K562 (cell line): ENCODE measurements around the gene B3GALT6. TPM values are rescaled to one million over a fixed set of nuclear protein-coding genes. Genes with fewer than 3 reads are reported as not detected.

Source experiments
- ATAC-seq: fragments of 200-7000 bp; cut with Tn5 transposase; 3 replicates; pipeline ENCODE4 v1.9.1; 2020; ENCODE audit warnings: moderate library complexity
- BruUV-seq: library from RNA; stranded (reverse); fragments of 400-500 nt; replicated peaks from 2 replicates; lab custom pipeline; 2021; lab: Mats Ljungman, UMichigan
- CTCF ChIA-PET: fragments of 300-600 bp; formaldehyde crosslinking; extraction: SDS; loops from one replicate; lab custom pipeline; 2021; ENCODE audit warnings: low intra/inter-chr PET ratio; lab: Yijun Ruan, JAX
- POLR2A ChIA-PET: fragments of 300-600, 350-650 bp; sonication (Branson Sonifier 250); formaldehyde crosslinking; extraction: SDS; loops from one replicate; lab custom pipeline; 2021; ENCODE audit warnings: antibody characterized with exemption, inconsistent platforms; lab: Yijun Ruan, JAX
- DNase-seq, 4 experiments: peaks; one replicate each; pipeline versions ENCODE4 v3.0.0 to v3.0.0-alpha.2; 2011 to 2018; ENCODE audit warnings: low spot score in 3 of 4, mixed read lengths in 3 of 4; ENCODE audit errors: extremely low read depth in 1 of 4
- FAIRE-seq: peaks from 2 replicates; lab custom pipeline; 2011; peaks lifted over from hg19 to GRCh38; lab: Jason Lieb, UNC
- H2AFZ ChIP-seq: 2 replicates; pipeline ENCODE4 v1.6.0; 2011; ENCODE audit warnings: low read depth, low read length, control low read depth, inconsistent platforms
- H3K27ac ChIP-seq: fragments of 200-600 bp; 3 replicates; pipeline ENCODE4 v1.8.0; 2011; ENCODE audit warnings: low read depth, mild to moderate bottlenecking, control low read depth, inconsistent platforms, low read length, moderate library complexity, mixed read lengths; ENCODE audit errors: extremely low read depth
- H3K27me3 ChIP-seq, 2 experiments: fragments of 300-600 bp in 1 of 2; 2 replicates in 1 of 2; 3 replicates in 1 of 2; pipeline versions ENCODE4 v1.6.0 to v1.8.0; 2011; ENCODE audit warnings: inconsistent platforms in 2 of 2, low read length in 2 of 2, mild to moderate bottlenecking in 1 of 2, mixed read lengths in 1 of 2, moderate library complexity in 1 of 2; ENCODE audit not compliant: control insufficient read depth in 2 of 2, insufficient read depth in 2 of 2
- H3K36me3 ChIP-seq: fragments of 300-600 bp; 3 replicates; pipeline ENCODE4 v1.8.0; 2011; ENCODE audit warnings: mild to moderate bottlenecking, low read length, inconsistent platforms; ENCODE audit not compliant: control insufficient read depth, insufficient read depth
- H3K4me1 ChIP-seq, 2 experiments: fragments of 200-600 bp in 1 of 2; replicated peaks in 1 of 2; 2 replicates in 1 of 2; 3 replicates in 1 of 2; pipeline versions ENCODE4 v1.5.1 to v1.8.0; 2011; ENCODE audit warnings: inconsistent platforms in 2 of 2, low read length in 2 of 2, mild to moderate bottlenecking in 1 of 2, mixed read lengths in 1 of 2, moderate library complexity in 1 of 2; ENCODE audit not compliant: control insufficient read depth in 2 of 2, insufficient read depth in 2 of 2
- H3K4me2 ChIP-seq: 2 replicates; pipeline ENCODE4 v1.6.1; 2011; ENCODE audit warnings: low read length, control low read depth, inconsistent platforms, mixed read lengths; ENCODE audit not compliant: insufficient read depth
- H3K4me3 ChIP-seq: fragments of 200-600 bp; sonication (generic), shearing (Covaris generic); 2 replicates; pipeline ENCODE4 v1.5.1; 2016; ENCODE audit warnings: control low read depth, inconsistent platforms
- H3K79me2 ChIP-seq: fragments of 200-600 bp; 3 replicates; pipeline ENCODE4 v1.8.0; 2011; ENCODE audit warnings: low read length, inconsistent platforms; ENCODE audit not compliant: control insufficient read depth, insufficient read depth
- H3K9ac ChIP-seq, 2 experiments: 2 replicates each; pipeline versions ENCODE4 v1.6.0 to v1.6.1; 2011; ENCODE audit warnings: low read depth in 2 of 2, low read length in 2 of 2, control low read depth in 1 of 2, inconsistent platforms in 1 of 2, mild to moderate bottlenecking in 1 of 2, mixed read lengths in 1 of 2; ENCODE audit not compliant: insufficient read depth in 1 of 2
- H3K9me1 ChIP-seq: one replicate; pipeline ENCODE4 v1.6.0; 2011; ENCODE audit warnings: inconsistent platforms, mild to moderate bottlenecking, low read length, moderate library complexity; ENCODE audit not compliant: control insufficient read depth, insufficient read depth
- H3K9me3 ChIP-seq: replicated peaks from 2 replicates; pipeline ENCODE4 v1.5.1; 2011; ENCODE audit warnings: low read depth, low read length, inconsistent platforms; ENCODE audit not compliant: control insufficient read depth, insufficient read depth
- H4K20me1 ChIP-seq: replicated peaks from 2 replicates; pipeline ENCODE4 v1.6.1; 2011; ENCODE audit warnings: low read length, inconsistent platforms, mixed read lengths; ENCODE audit not compliant: control insufficient read depth, insufficient read depth
- EGR1 ChIP-seq: fragments of 450-650 bp; conservative IDR thresholded peaks from 2 replicates; pipeline ENCODE4 v1.6.1; 2017; ENCODE audit warnings: mild to moderate bottlenecking
- EP400 ChIP-seq: fragments of 450-650 bp; IDR thresholded peaks from 2 replicates; pipeline ENCODE4 v1.6.1; 2017; ENCODE audit warnings: antibody characterized with exemption, mild to moderate bottlenecking, moderate library complexity
- FIP1L1 ChIP-seq: fragments of 200-400 bp; formaldehyde crosslinking; IDR thresholded peaks from 2 replicates; pipeline ENCODE4 v1.6.1; 2018; ENCODE audit warnings: mild to moderate bottlenecking, low read depth, low read length; ENCODE audit not compliant: poor library complexity, severe bottlenecking
- KDM1A ChIP-seq, 2 experiments: fragments of 450-650 bp; IDR thresholded peaks; 2 replicates each; pipeline ENCODE4 v1.6.1; 2016; ENCODE audit warnings: mild to moderate bottlenecking in 2 of 2
- PHF8 ChIP-seq: fragments of 200-600 bp; sonication (generic); IDR thresholded peaks from 2 replicates; pipeline ENCODE4 v1.6.1; 2012; ENCODE audit warnings: mixed run types, mild to moderate bottlenecking, inconsistent platforms, low read length, moderate library complexity, borderline replicate concordance
- RERE ChIP-seq: sonication (generic); formaldehyde crosslinking; IDR thresholded peaks from 2 replicates; pipeline ENCODE4 v1.8.0; 2023; ENCODE audit warnings: missing genetic modification reagents, mild to moderate bottlenecking, borderline replicate concordance
- ZBTB7A ChIP-seq: IDR thresholded peaks from 2 replicates; pipeline ENCODE4 v1.6.1; 2011; ENCODE audit warnings: low read depth, mild to moderate bottlenecking, low read length, moderate library complexity, borderline replicate concordance; ENCODE audit not compliant: control insufficient read depth
- ZFP36 ChIP-seq: fragments of 150-350 bp; IDR thresholded peaks from 2 replicates; pipeline ENCODE4 v1.6.1; 2018; ENCODE audit warnings: low read length, low read depth; ENCODE audit not compliant: partially characterized antibody
- WGBS: fragments of 100-300 bp; shearing (Covaris generic); methylation state at CpG from one replicate; pipeline ENCODE4 v1.1.6; 2016; ENCODE audit warnings: low coverage, mixed read lengths; ENCODE audit not compliant: insufficient coverage; ENCODE audit errors: missing lambda C conversion rate; 5-methylcytosine and 5-hydroxymethylcytosine counted together
- in situ Hi-C: fragments of 300-500 bp; cut with MboI; formaldehyde crosslinking; loops from 4 replicates; pipeline ENCODE4 v1.15.0; 2018; ENCODE audit warnings: inconsistent platforms, mixed read lengths
- intact Hi-C: fragments of 100-400 bp; cut with micrococcal nuclease; formaldehyde crosslinking; loops from 2 replicates; pipeline ENCODE4 v1.14.2; 2022
- polyA plus RNA-seq, 8 experiments: library from polyadenylated mRNA; depleted of rRNA in 4 of 8; stranded (reverse) in 5 of 8; unstranded in 3 of 8; fragments of >200 nt; fragmentation: Nextera tagmentation in 2 of 8; fragmentation: Illumina TruSeq in 1 of 8; extraction: Ambion mirVana in 2 of 8; extraction: Trizol in 1 of 8; gene quantifications; 2 replicates each; pipeline versions ENCODE4 v1.2.1 to v1.2.3, GENCODE V29; 2011 to 2014; ENCODE audit warnings: inconsistent platforms in 1 of 8, missing spikeins in 1 of 8
- total RNA-seq, 7 experiments: library from RNA; depleted of rRNA in 6 of 7; stranded (reverse); fragments of >200 nt in 6 of 7; fragmentation: Illumina TruSeq in 2 of 7; extraction: Trizol in 2 of 7; gene quantifications; 2 replicates each; pipeline versions ENCODE4 v1.2.1 to v1.2.3, GENCODE V29; 2011 to 2021; ENCODE audit warnings: low replicate concordance in 1 of 7
- TF ChIP-seq, protein P1 (sequence below), 3 experiments: IDR thresholded peaks in 2 of 3; conservative IDR thresholded peaks in 1 of 3; 2 replicates each; pipeline ENCODE4 v1.5.1; 2011 to 2012; ENCODE audit warnings: low read length in 3 of 3, mild to moderate bottlenecking in 3 of 3, control low read depth in 2 of 3, improper control_type of control experiment in 1 of 3, inconsistent platforms in 1 of 3, low read depth in 1 of 3, mixed read lengths in 1 of 3, moderate library complexity in 1 of 3; ENCODE audit not compliant: insufficient read depth in 2 of 3
- TF ChIP-seq, protein P2 (sequence below): fragments of 450-650 bp; formaldehyde crosslinking; IDR thresholded peaks from 2 replicates; pipeline ENCODE4 v1.4.0; 2022; ENCODE audit warnings: mild to moderate bottlenecking, moderate library complexity

Gene B3GALT6
- total and polyA plus RNA-seq, 9 of the 15 experiments (the other 6 are each of a cell fraction or from before 2014, with no cell fraction given) = 0.68 to 29.8 (median 9.9) TPM

DNA sequence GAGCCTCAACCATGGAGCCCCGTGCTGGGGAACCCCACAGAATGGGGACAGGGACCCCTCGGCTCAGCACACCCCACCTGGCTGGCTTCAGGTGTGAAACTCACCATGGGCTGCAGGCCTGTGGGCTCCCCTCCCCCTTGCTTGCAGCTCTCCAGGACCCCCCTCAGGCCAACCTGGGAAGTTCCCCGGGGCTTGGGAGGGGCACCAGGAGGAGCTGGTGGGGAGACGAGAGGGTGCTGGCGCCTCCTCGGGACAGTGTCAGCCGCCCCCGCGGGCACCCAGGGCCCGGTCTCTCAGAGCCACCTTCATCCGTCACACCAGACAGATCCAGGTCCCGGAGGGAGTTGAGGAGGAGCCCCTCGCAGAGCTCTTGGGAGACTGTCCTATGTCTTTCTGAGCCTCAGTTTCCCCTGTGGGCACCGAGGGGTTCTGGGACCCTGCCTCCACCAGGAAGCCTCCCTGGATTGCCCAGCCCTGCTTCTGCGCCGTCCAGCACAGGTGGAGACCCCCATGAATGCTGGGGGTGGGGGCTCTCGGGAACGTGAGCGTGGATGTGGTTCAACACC is 25.0 kb upstream of the B3GALT6 start:
- in situ Hi-C loops = no loop called here
- H3K9ac ChIP-seq = no peak overlapping the region
- TF ChIP-seq KDM1A (IDR thresholded peaks at IDR 0.05) (peak in 1 of 2 experiments; percentile 30; a peak in 2 of 4 replicates), ZFP36 (peak; percentile 96), ZBTB7A (peak; percentile 33; the same call in 1 of the 2 replicates), EP400 (no peak), PHF8 (0 out of 2 replicates have a peak, but pooled peaks have one; percentile 4), EGR1 (0 out of 2 replicates have a peak, but pooled peaks have one; percentile 37), RERE (CRISPR knock-in tag) (no peak), FIP1L1 (peak; percentile 27)
- TF ChIP-seq, protein P1, sequence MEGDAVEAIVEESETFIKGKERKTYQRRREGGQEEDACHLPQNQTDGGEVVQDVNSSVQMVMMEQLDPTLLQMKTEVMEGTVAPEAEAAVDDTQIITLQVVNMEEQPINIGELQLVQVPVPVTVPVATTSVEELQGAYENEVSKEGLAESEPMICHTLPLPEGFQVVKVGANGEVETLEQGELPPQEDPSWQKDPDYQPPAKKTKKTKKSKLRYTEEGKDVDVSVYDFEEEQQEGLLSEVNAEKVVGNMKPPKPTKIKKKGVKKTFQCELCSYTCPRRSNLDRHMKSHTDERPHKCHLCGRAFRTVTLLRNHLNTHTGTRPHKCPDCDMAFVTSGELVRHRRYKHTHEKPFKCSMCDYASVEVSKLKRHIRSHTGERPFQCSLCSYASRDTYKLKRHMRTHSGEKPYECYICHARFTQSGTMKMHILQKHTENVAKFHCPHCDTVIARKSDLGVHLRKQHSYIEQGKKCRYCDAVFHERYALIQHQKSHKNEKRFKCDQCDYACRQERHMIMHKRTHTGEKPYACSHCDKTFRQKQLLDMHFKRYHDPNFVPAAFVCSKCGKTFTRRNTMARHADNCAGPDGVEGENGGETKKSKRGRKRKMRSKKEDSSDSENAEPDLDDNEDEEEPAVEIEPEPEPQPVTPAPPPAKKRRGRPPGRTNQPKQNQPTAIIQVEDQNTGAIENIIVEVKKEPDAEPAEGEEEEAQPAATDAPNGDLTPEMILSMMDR (IDR thresholded peaks at IDR 0.05 in 2 of 3, conservative IDR thresholded peaks at IDR 0.05 in 1 of 3; ENCODE audit: insufficient read depth in 2 of 3, low read depth in 1 of 3, low read length in 3 of 3) = peak in 2 of 3 experiments; percentile 8 to 37; a peak in 1 of 6 replicates
- TF ChIP-seq, protein P2, sequence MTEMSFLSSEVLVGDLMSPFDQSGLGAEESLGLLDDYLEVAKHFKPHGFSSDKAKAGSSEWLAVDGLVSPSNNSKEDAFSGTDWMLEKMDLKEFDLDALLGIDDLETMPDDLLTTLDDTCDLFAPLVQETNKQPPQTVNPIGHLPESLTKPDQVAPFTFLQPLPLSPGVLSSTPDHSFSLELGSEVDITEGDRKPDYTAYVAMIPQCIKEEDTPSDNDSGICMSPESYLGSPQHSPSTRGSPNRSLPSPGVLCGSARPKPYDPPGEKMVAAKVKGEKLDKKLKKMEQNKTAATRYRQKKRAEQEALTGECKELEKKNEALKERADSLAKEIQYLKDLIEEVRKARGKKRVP (CRISPR knock-in tag) = no peak

More for the DNA sequence above, 25.0 kb upstream of the B3GALT6 start:
- no peak for DNase-seq
- Histone ChIP-seq H2AFZ (no peak overlapping the region), H3K4me3 (no peak overlapping the region), H3K36me3 (no peaks in the 10 kb centered on the region), H3K9me1 (no peaks in the 10 kb centered on the region), H4K20me1 (no peaks in the 10 kb centered on the region), H3K27ac (no peak overlapping the region), H3K4me1 (peaks cover 13 to 94% of the 10 kb centered on the region in 2 experiments; a peak in 4 of 5 replicates), H3K4me2 (no peak overlapping the region), H3K79me2 (no peaks in the 10 kb centered on the region), H3K27me3 (no peaks in the 10 kb centered on the region), H3K9me3 (no peaks in the 10 kb centered on the region)
- intact Hi-C loops = loop anchor here (5.0 kb wide), 1 partner anchor 85 kb away; no protein-coding TSS in a partner anchor
- ChIA-PET POLR2A (interaction anchor here (0.9 kb wide), 1 partner anchor 9 kb away, joined by 5 read pairs; no protein-coding TSS in a partner anchor), CTCF (no interaction called here)
- FAIRE-seq = no peak
- ATAC-seq = no peak
- BruUV-seq = no TSS peak
- WGBS = 30% methylated on average over 16 of the region's 19 CpGs
